ENCODE data around the gene TOM1L1. TPM values are rescaled to one million over a fixed set of nuclear protein-coding genes. Genes with fewer than 3 reads are reported as not detected.

The TOM1L1 gene
- total RNA-seq, 1 donor from 2014 or later: 7.0 TPM

DNA sequence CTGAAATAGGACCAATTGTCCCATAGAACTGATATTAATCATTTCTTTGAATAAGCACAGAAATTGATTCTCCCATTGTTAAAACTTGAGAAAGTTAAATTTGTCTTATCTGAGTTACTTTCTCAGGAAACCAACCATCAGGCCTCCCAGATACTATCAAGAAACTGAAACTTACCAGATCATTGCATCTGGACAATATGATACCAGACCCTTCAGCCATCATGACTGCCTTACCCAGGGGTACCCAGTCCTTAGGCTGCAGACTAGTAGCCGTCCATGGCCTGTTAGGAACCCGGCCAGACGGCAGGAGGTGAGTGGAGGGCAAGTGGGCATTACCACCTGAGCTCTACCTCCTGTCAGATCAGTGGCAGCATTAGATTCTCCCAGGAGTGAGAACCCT lies 75.7 kb downstream of the TOM1L1 start:
- no peak for ATAC-seq (ENCODE audit: poor library complexity)
- DNase-seq: no peak
- intact Hi-C loops (cut with DNase I): no loop called here

DNA sequence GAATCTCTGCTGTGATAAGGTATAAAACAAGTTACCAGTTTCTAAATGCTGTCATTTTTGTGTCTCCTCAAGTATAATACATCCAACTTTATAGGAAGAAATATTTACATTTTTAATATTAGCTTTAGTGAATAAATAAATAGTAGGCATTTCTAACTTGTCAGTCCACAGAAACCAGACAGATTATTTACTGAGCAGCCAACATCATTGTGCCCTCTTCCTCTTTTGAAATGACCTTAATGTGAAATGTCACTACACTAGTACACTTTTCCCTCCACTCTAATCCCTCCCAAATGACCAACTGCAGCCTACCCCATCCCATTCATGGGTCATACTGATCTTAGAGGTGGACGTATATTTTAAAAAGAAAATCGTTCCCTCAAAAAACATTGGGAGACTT lies 77.1 kb downstream of the TOM1L1 start:
- DNase-seq: no peak
- intact Hi-C loops (cut with DNase I): no loop called here
- no peak for ATAC-seq (ENCODE audit: poor library complexity)

DNA sequence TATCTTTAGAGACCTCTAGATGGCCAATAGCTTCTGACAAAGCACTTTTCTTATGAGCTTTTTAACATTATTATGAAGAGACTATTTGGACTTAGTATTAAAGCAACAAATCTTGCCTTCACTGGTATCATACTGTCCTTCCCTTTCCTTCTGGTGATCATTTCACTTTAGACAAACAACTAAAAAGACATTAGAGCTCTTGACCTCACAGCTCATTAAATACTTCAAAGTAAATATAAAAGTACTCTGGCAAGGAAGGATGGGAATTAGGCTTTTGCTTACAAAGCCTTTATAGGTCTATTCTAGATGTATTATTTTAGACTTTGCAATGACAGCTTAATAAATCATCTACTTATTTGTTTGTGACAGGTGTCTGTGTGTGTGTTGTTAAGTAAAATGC lies 79.0 kb downstream of the TOM1L1 start:
- no peak for ATAC-seq (ENCODE audit: poor library complexity)
- intact Hi-C loops (cut with DNase I): no loop called here
- no peak for DNase-seq

DNA sequence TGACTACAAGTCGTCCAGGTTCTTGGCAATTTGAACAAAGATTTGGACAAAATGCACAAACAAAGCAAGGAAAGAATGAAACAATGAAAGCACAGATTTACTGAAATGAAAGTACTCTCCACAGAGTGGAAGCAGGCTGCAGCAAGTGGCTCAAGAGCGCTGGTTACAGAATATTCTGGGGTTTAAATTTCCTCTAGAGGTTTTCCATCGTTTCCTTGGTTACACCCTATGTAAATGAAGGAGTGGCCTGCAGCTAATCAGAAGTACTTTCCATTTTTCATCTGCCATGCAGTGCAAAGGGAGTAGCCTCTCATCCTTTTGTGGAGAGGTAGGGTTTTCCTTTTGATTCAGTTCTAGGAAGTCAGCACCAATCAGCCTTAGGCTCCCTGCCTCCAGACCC lies 79.7 kb downstream of the TOM1L1 start:
- intact Hi-C loops (cut with DNase I): no loop called here
- DNase-seq (no peak), ATAC-seq (ENCODE audit: poor library complexity) (no peak)

DNA sequence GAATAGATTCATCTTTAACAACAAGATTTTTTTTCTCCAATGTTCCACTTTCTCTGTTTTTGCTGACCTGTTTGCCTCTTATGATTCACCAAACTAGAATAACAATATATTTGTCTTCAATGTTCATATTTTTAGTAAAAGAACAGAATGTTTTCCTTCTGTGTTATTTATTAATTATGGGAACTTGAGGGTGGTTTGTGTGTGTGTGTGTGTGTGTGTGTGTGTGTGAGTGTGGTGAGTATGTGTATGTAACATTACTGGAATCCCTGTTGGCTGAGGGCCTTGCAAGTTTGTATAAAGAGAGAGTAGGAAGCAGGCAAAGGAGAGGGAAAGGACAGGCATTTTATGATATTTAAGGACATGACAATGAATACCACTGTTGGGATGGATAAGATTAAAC lies 81.7 kb downstream of the TOM1L1 start:
- ATAC-seq (ENCODE audit: poor library complexity): no peak
- no peak for DNase-seq
- intact Hi-C loops (cut with DNase I): no loop called here

DNA sequence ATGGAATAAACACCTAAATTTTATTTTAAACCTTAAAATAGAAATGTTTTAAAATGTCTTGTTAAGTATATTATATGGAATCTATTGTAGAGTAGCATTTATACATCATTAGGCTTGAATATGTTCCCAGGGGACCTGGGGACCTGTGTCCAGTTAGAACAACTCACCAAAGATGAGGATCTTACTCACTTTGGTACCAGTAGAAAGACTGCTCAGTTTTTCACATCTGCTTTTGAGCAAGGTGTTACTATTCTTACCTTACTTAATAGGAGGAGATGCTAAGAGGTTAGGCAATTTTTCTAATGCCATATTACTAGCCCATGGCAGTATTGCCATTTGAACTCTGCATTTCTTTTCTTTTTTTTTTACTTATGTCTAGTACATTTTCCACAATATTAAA lies 82.6 kb downstream of the TOM1L1 start:
- intact Hi-C loops (cut with DNase I): no loop called here
- DNase-seq: no peak
- no peak for ATAC-seq (ENCODE audit: poor library complexity)

DNA sequence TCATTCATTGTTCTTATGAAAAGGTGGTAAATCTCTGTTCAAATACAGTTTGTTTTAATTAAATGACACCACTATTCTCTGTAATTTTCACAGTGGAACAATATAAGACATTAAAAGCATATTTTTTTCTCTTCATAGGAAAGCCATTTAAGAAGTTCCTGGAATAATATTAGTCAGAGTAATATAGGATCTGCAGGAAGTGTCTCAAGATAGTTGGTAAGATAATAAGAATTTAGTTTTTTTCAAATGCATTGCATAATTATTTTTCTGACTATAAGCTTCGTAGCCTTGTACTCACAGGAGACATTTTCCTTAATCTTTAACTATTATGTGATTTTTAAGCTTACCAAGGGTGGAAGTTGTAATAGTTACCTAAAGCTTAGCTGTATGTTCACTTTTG lies 84.8 kb downstream of the TOM1L1 start:
- ATAC-seq (ENCODE audit: poor library complexity) (no peak), DNase-seq (no peak)
- intact Hi-C loops (cut with DNase I): no loop called here

DNA sequence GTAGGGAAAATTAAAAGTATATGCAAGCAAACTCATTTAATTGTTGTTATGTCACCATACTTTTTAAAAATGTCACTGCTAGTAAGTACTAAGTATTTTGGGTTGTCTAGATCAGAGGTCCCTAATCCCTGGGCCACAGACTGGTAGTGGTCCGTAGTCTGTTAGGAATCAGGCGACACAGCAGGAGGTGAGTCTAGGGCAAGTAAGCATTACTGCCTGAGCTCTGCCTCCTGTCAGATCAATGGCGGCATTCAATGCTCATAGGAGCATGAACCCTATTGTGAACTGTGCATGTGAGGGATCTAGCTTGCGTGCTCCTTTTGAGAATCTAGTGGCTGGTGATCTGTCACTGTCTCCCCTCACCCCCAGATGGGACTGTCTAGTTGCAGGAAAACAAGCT lies 89.5 kb downstream of the TOM1L1 start:
- intact Hi-C loops (cut with DNase I): loop anchor here (5.0 kb wide), 1 partner anchor 522 kb away; the partner anchor contains the start of gene SMIM36
- DNase-seq (no peak), ATAC-seq (ENCODE audit: poor library complexity) (no peak)

DNA sequence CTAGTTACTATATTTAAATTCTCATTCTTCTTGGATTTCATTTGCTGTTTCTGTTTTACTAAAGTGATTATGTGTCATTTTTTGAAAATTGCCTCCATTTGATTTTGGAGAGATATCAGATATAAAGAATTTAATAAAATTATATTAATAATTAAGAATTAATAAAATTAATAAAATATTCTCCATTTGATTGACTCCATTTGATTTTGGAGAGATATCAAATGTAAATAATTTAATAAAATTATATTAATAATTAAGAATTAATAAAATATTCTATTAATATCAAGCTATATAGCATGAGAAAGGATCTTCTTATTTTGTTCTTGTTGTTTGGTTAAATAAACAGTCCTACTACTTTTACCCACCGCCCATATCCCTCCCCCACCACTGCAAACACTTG lies 90.9 kb downstream of the TOM1L1 start:
- intact Hi-C loops (cut with DNase I): loop anchor here (5.0 kb wide), 1 partner anchor 521 kb away; the partner anchor contains the start of gene SMIM36
- DNase-seq (no peak), ATAC-seq (ENCODE audit: poor library complexity) (no peak)

DNA sequence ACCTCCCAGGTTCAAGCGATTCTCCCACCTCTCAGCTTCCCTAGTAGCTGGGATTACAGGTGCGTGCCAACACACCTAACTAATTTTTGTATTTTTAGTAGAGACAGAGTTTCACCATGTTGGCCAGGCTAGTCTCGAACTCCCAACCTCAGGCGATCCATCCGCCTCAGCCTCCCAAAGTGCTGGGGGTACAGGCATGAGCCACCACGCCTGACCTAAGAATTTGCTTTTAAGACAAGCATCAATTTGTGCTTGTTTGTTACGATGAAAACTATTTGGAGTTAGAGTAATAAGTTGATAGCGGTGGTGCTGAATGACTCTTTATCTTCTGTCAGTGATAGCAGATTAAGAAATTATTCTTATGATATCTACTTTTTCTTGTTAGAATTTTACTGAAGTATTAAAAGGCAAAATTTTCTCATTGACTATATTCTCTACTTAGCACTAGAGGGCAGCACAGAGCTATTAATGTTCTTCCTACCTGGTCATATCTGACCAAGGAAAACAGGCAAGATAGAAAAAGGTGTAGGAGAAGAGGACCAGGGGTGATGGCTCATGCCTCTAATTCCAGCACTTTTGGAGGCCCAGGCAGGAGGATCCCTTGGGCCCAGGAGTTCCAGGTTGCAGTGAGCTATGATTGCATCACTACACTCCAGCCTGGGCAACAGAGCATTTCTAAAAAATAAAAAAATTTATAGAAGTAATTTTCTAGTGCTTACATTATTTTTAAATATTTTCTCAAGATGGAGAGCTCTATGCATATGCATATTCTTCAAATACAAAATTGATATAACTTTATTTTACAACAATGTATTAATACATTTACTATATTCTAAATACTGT lies 92.4 kb downstream of the TOM1L1 start:
- ATAC-seq (ENCODE audit: poor library complexity) (peak; percentile 60), DNase-seq (no peak)
- intact Hi-C loops (cut with DNase I): loop anchor here (2.0 to 5.0 kb wide), 2 partner anchors 364 to 519 kb away; partner anchors contain the start of gene SMIM36

DNA sequence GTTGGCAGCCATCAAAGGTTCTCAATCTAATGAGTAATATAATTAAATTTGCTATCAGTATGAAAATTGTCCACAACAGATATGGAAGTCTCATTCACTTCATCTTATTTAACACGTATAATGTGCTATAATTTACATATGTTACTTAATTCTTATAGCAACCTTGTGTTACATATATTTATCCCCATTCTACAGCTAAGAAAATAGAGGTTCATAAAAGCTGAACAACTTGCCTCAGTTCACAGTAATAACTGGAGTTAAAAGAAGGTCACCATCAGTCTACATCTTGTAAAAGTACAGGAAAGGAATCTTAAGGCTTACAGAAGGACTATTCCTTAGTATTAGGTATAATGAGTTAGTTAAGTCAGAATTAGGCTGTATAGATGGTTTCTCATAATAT lies 95.8 kb downstream of the TOM1L1 start:
- DNase-seq (no peak), ATAC-seq (ENCODE audit: poor library complexity) (no peak)
- intact Hi-C loops (cut with DNase I): no loop called here

DNA sequence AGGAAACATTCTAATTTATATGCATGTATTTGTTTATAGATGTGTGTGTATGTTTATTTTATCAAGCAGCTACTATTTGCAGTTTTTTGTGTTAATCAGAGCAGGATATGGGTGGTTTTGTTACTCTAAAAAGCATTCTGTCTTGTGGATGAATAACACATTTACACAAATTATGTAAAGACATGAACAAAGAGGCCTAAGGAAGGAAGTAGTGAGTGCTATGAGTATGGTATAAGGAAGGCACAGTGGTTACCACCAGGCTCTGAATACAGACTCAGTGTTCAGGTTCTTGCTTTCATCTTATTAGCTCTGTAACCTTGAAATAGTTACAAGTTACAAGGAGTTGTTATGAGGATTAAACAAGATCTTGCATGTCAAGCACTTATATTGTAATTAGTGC lies 101.8 kb downstream of the TOM1L1 start:
- ATAC-seq (ENCODE audit: poor library complexity): no peak
- DNase-seq: no peak

DNA sequence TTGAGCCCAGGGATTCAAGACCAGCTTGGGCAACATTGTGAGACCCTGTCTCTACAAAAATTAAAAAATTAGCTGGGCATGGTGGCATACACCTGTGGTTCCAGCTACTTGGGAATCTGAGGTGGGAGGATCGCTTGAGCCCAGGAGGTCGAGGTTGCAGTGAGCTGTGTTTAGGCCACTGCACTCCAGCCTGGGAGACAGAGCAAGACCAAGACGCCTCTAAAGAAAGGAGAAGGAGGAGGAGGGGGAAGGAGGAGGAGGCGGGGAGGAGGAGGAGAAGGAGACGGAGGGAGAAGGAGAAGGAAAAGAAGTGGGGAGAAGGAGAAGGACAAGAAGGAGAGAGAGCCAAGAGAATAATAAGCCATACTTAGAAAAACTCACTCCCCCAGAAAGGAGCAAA lies 103.8 kb downstream of the TOM1L1 start:
- DNase-seq (no peak), ATAC-seq (ENCODE audit: poor library complexity) (no peak)
- intact Hi-C loops (cut with DNase I): no loop called here

More for the DNA sequence above, 101.8 kb downstream of the TOM1L1 start:
- intact Hi-C loops (cut with DNase I): no loop called here

DNA sequence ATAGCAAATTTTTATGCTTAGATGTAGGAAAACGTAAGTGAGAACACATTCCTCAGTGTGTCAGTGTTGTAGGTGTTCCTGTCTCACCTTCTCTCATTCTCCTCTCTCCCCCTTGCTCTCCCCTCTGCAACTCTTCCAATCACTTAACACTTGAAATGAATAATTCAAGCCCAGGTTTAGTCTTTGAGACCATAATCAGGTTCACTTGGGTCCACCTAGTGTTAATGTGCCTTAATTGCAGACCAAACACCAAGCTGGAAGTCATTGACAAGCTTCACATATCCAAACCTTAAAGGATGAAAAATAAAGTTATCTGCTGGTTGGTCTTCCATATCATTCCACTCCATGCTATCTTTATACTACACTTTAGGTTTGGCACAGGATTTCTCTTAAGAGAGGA lies 104.9 kb downstream of the TOM1L1 start:
- ATAC-seq (ENCODE audit: poor library complexity) (no peak), DNase-seq (no peak)
- intact Hi-C loops (cut with DNase I): no loop called here

Other genes with a start within 250 kb of the TOM1L1 start
- 62.7 TPM for gene COX11, start 67.8 kb downstream of the TOM1L1 start, total RNA-seq
- gene STXBP4, start 67.9 kb downstream of the TOM1L1 start, total RNA-seq: 3.8 TPM

Measured in Right ventricle myocardium superior (tissue), 1 donor.